ENCODE data around the gene SOWAHA.

DNA sequence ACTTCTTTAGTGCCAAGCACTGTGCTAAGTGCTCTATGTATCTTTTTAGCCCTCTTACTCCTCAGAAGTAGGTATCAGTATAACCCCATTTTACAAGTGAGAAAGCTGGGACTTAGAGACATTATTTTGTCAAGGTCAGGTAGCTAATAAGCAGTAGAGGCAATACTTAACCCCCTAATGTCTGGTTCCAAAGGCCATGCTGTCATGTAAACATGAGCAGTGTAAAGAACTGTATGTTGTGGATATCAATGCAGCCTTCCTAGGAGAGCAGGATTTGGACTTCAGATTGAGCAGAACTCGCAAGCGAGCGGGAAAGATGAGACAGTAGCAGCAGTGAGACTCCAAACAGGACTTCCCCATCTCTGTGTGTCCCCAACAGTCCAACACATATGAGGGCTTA is 21.0 kb downstream of the SOWAHA start:
- TF ChIP-seq, protein P1, sequence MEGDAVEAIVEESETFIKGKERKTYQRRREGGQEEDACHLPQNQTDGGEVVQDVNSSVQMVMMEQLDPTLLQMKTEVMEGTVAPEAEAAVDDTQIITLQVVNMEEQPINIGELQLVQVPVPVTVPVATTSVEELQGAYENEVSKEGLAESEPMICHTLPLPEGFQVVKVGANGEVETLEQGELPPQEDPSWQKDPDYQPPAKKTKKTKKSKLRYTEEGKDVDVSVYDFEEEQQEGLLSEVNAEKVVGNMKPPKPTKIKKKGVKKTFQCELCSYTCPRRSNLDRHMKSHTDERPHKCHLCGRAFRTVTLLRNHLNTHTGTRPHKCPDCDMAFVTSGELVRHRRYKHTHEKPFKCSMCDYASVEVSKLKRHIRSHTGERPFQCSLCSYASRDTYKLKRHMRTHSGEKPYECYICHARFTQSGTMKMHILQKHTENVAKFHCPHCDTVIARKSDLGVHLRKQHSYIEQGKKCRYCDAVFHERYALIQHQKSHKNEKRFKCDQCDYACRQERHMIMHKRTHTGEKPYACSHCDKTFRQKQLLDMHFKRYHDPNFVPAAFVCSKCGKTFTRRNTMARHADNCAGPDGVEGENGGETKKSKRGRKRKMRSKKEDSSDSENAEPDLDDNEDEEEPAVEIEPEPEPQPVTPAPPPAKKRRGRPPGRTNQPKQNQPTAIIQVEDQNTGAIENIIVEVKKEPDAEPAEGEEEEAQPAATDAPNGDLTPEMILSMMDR (conservative IDR thresholded peaks at IDR 0.05; ENCODE audit: low read depth, low read length) = no peak
- TF ChIP-seq EZH2phosphoT487 (IDR thresholded peaks at IDR 0.05; ENCODE audit: borderline replicate concordance, low read length) = no peak
- no peak for TF ChIP-seq EZH2 (IDR thresholded peaks at IDR 0.05; ENCODE audit: low read length, unreplicated experiment)

All from PC-3 (cell line).